Osteoblast (primary cell): ENCODE measurements around the gene LNPEP. TPM values are rescaled to one million over a fixed set of nuclear protein-coding genes. Genes with fewer than 3 reads are reported as not detected.

Experiments
- DNase-seq: peaks from one replicate; pipeline ENCODE4 v3.0.0; 2011; ENCODE audit warnings: low spot score, mixed read lengths; ENCODE audit not compliant: insufficient read length; ENCODE audit errors: missing footprints
- H2AFZ ChIP-seq: 2 replicates; pipeline ENCODE4 v1.6.0; 2011; ENCODE audit warnings: mild to moderate bottlenecking, low read length
- H3K27ac ChIP-seq: 2 replicates; pipeline ENCODE4 v1.5.1; 2011; ENCODE audit warnings: mild to moderate bottlenecking, low read depth, low read length, moderate library complexity
- H3K27me3 ChIP-seq: 2 replicates; pipeline ENCODE4 v1.6.0; 2012; ENCODE audit warnings: mild to moderate bottlenecking, control low read depth, inconsistent platforms, low read length, moderate library complexity; ENCODE audit not compliant: insufficient read depth
- H3K36me3 ChIP-seq: 2 replicates; pipeline ENCODE4 v1.5.1; 2011; ENCODE audit warnings: mild to moderate bottlenecking, low read length, control low read depth, moderate library complexity; ENCODE audit not compliant: insufficient read depth
- H3K4me1 ChIP-seq: 2 replicates; pipeline ENCODE4 v1.5.1; 2011; ENCODE audit warnings: mild to moderate bottlenecking, low read length, control low read depth, moderate library complexity; ENCODE audit not compliant: insufficient read depth
- H3K4me2 ChIP-seq: 2 replicates; pipeline ENCODE4 v1.6.0; 2011; ENCODE audit warnings: mild to moderate bottlenecking, low read length; ENCODE audit not compliant: insufficient read depth
- H3K4me3 ChIP-seq: fragments of 200-600 bp; sonication (generic); 3 replicates; pipeline ENCODE4 v1.5.1; 2012; ENCODE audit warnings: mild to moderate bottlenecking, low read length, inconsistent platforms; ENCODE audit not compliant: insufficient read depth
- H3K79me2 ChIP-seq: 2 replicates; pipeline ENCODE4 v1.6.0; 2012; ENCODE audit warnings: mild to moderate bottlenecking, low read length, control low read depth, inconsistent platforms; ENCODE audit not compliant: insufficient read depth
- H3K9me3 ChIP-seq: 2 replicates; pipeline ENCODE4 v1.5.1; 2011; ENCODE audit warnings: low read depth, low read length, control low read depth
- H4K20me1 ChIP-seq: 2 replicates; pipeline ENCODE4 v1.6.0; 2012; ENCODE audit warnings: mild to moderate bottlenecking, low read length, control low read depth; ENCODE audit not compliant: insufficient read depth
- total RNA-seq: library from RNA; depleted of rRNA; stranded (reverse); fragments of >200 nt; gene quantifications from 2 replicates; pipeline ENCODE4 v1.2.3, GENCODE V29; 2012
- TF ChIP-seq, protein P1 (sequence below): IDR thresholded peaks from 2 replicates; pipeline ENCODE4 v1.5.1; 2011; ENCODE audit warnings: mild to moderate bottlenecking, low read depth, low read length, moderate library complexity; ENCODE audit errors: extremely low read depth

The LNPEP gene
- total RNA-seq, 1 donor = 44.9 TPM

GRCh38 chr5:96904054-96904931, 31.6 kb upstream of the LNPEP start:
- Histone ChIP-seq H3K36me3 (peaks cover 4% of the 10 kb centered on the region), H3K27ac (no peak overlapping the region), H3K4me2 (no peak overlapping the region), H3K9me3 (no peaks in the 10 kb centered on the region), H3K79me2 (no peaks in the 10 kb centered on the region), H3K27me3 (no peaks in the 10 kb centered on the region), H3K4me1 (no peaks in the 10 kb centered on the region), H4K20me1 (no peaks in the 10 kb centered on the region), H2AFZ (no peak overlapping the region), H3K4me3 (no peak overlapping the region)
- TF ChIP-seq, protein P1, sequence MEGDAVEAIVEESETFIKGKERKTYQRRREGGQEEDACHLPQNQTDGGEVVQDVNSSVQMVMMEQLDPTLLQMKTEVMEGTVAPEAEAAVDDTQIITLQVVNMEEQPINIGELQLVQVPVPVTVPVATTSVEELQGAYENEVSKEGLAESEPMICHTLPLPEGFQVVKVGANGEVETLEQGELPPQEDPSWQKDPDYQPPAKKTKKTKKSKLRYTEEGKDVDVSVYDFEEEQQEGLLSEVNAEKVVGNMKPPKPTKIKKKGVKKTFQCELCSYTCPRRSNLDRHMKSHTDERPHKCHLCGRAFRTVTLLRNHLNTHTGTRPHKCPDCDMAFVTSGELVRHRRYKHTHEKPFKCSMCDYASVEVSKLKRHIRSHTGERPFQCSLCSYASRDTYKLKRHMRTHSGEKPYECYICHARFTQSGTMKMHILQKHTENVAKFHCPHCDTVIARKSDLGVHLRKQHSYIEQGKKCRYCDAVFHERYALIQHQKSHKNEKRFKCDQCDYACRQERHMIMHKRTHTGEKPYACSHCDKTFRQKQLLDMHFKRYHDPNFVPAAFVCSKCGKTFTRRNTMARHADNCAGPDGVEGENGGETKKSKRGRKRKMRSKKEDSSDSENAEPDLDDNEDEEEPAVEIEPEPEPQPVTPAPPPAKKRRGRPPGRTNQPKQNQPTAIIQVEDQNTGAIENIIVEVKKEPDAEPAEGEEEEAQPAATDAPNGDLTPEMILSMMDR = no peak
- no peak for DNase-seq

DNA sequence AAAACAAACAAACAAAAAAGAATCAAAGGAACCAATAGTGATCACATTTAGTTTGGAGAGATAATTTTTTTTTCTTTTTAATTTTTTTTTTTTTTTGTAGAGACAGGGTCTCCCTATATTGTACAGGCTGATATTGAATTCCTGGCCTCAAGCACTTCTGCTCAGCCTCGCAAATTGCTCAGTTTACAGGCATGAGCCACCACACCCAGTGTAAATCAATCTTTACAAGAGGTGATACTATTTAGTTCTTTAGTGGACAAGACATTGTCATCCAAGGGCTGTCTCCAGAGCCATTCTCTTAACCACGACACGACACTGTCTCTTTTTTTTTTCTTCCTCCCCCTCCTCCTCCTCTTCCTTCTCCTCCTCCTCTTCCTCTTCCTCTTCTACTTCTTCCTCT, 30.0 kb upstream of the LNPEP start:
- Histone ChIP-seq H3K79me2 (no peaks in the 10 kb centered on the region), H3K27ac (no peak overlapping the region), H2AFZ (no peak overlapping the region)

GRCh38 chr5:96909003-96909402, 26.9 kb upstream of the LNPEP start:
- H3K4me3 ChIP-seq = no peak overlapping the region
- no peak overlapping the region for H2AFZ ChIP-seq
- DNase-seq = no peak
- no peak overlapping the region for H3K27ac ChIP-seq
- no peaks in the 10 kb centered on the region for H3K4me1 ChIP-seq
- no peaks in the 10 kb centered on the region for H3K79me2 ChIP-seq
- H3K27me3 ChIP-seq = no peaks in the 10 kb centered on the region
- H3K4me2 ChIP-seq = no peak overlapping the region
- H4K20me1 ChIP-seq = no peaks in the 10 kb centered on the region
- TF ChIP-seq, protein P1 = no peak
- no peaks in the 10 kb centered on the region for H3K36me3 ChIP-seq
- no peaks in the 10 kb centered on the region for H3K9me3 ChIP-seq

More for the DNA sequence above, 30.0 kb upstream of the LNPEP start:
- no peaks in the 10 kb centered on the region for H3K27me3 ChIP-seq
- H3K9me3 ChIP-seq = no peaks in the 10 kb centered on the region
- TF ChIP-seq, protein P1 = no peak
- no peaks in the 10 kb centered on the region for H3K4me1 ChIP-seq
- peaks cover 4% of the 10 kb centered on the region for H3K36me3 ChIP-seq
- no peak overlapping the region for H3K4me3 ChIP-seq
- no peak overlapping the region for H3K4me2 ChIP-seq
- H4K20me1 ChIP-seq = no peaks in the 10 kb centered on the region
- no peak for DNase-seq

DNA sequence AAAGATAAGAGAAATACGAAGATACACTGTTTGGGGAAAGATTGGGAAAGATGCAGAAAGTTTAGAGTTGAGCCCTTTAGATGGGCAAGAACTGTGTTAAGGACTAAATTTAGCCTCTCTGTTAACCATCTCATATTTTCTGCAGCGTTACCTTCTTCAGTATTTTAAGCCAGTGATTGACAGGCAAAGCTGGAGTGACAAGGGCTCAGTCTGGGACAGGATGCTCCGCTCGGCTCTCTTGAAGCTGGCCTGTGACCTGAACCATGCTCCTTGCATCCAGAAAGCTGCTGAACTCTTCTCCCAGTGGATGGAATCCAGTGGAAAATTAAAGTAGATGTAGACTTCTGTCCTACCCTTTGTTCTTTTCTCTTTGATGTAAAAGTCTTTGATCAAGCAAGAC, 26.4 kb upstream of the LNPEP start:
- H3K4me3 ChIP-seq = no peak overlapping the region
- no peak overlapping the region for H3K4me2 ChIP-seq
- TF ChIP-seq, protein P1 = no peak
- H3K36me3 ChIP-seq = no peaks in the 10 kb centered on the region
- H2AFZ ChIP-seq = no peak overlapping the region
- DNase-seq = no peak
- no peaks in the 10 kb centered on the region for H4K20me1 ChIP-seq
- no peaks in the 10 kb centered on the region for H3K4me1 ChIP-seq
- no peaks in the 10 kb centered on the region for H3K9me3 ChIP-seq
- no peaks in the 10 kb centered on the region for H3K79me2 ChIP-seq
- no peak overlapping the region for H3K27ac ChIP-seq
- H3K27me3 ChIP-seq = no peaks in the 10 kb centered on the region
